HuH-7.5 (cell line): ENCODE results near the gene BTN3A1.
"Not testable (repeated sequence)": the region's sequence is repeated elsewhere in the genome, so short reads cannot be mapped to it uniquely, and the experiment has no call there.

Experiments used
- DNase-seq: peaks from one replicate; pipeline ENCODE4 v3.0.0; 2011; ENCODE audit warnings: low spot score

Gene BTN3A1

GRCh38 chr6:26415036-26415614, 13.1 kb downstream of the BTN3A1 start:
- no peak for DNase-seq

GRCh38 chr6:26415791-26416190, 13.7 kb downstream of the BTN3A1 start:
- no peak for DNase-seq

DNA sequence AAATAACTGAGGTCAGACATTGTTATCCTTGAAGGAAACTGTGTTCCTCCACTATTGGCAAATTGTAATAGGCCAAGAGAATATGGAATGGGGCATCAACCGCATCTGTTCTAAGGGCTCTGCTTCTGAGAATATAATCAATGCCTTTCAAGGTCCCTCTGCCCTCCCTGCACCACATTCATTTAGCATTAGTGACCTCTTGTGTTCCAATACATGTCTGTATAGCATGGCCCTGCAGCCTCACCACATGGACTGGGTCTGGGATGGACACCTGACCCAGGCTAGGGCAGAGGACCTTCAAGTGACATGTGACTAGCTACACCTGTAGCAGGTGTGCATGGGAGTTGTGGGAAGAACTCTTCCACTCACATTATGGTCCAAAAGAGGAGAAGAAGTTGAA, 14.2 kb downstream of the BTN3A1 start:
- DNase-seq: no peak

DNA sequence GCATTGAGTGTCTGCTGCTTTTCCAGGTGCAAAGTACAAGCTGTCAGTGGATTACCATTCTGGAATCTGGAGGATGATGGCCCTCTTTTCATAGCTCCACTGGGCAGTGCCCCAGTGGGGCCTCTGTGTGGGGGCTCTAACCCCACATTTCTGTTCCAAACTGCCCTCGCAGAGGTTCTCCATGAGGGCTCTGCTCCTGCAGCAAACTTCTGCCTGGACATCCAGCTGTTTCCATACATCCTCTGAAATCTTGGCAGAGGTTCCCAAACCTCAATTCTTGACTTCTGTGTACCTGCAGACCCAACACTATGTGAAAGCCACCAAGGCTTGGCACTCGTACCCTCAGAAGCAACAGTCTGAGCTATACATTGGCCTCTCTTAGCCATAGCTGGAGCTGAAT, 16.0 kb downstream of the BTN3A1 start:
- DNase-seq: not testable (repeated sequence)

- DNase-seq: not testable (repeated sequence)
Measured at GRCh38 chr6:26418795-26419194, 16.7 kb downstream of the BTN3A1 start.

GRCh38 chr6:26420688-26421171, 18.7 kb downstream of the BTN3A1 start:
- DNase-seq: peak; percentile 15

DNA sequence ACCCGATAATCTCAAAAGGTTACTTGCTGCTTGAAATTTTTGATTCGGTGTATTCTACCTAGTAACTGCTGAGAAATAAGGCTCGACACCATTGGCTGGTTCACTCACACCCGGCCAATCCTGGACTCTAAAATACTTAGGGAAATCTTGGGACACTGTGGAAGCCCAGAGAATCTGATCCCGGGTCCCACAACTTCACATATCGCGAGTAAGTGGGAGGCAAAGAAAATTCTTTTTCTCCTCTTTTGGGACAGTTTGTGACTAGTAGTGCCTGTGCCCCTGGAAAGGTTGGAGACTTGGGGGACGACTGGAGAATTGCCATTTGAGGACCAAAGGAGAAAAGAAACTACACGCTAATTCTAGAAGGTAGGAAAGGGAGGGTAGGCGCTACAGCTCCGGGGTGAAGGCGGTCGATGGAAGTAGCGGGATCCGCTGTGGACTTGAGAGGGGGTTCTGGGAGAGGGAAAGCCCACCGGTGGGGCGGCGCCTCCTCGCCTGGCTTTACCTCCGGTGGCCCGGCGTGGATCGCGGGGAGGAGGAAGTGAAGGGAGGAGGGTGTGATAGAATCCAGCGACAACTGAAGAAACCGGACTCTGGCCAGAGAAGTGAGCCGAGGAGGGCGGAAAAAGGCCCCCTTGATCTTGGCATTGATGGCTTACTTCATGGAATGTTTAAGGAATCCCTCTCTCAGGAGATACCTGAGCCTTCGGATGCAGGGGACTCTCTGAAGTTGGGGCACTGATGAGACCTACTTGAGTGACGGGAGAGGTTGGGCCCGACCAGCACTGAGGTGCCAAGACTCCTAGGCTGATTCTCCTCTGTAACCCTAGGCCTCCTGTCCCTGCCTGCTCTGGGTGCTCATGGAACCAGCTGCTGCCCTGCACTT, 19.4 kb downstream of the BTN3A1 start:
- peak; percentile 61 for DNase-seq

- no peak for DNase-seq
Measured at GRCh38 chr6:26422329-26422728, 20.3 kb downstream of the BTN3A1 start.

- no peak for DNase-seq
Measured at GRCh38 chr6:26426691-26427450, 24.8 kb downstream of the BTN3A1 start.

DNA sequence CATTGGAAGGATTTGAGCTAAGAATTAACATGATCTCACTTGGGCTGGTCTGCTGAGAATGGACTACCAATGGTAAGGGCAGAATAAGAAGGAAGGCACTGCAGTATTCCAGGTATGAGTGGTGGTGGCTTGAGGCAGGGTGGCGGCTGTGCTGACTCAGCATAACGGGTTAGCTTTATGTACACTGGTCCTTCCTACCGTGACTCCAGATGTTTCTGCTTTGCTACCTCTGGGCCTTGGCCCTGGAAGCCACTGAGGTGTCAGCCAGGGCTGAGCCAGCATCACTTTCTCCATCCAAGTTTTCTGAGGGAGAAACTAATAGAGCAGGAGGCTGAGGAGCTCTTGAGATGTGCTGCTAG, 25.4 kb downstream of the BTN3A1 start:
- no peak for DNase-seq

DNA sequence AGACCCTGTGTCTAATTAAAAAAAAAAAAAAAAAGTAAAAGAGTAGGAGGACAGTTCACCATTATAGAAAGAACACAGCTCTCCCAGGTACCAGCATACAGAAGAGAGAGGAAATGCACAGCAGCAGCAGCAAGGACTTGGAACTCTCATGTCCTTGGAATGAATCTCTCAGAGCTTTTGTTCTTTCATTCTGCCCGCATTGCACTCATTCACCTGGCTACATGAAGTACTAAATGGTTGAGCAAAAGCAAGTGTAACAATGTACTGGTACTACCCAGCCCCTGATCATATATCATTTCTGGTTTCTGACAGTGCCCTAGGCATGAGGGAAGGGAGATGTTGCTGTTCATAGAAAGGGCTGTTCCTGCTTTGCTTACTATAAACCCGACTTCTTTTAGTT, 26.1 kb downstream of the BTN3A1 start:
- DNase-seq: no peak

DNA sequence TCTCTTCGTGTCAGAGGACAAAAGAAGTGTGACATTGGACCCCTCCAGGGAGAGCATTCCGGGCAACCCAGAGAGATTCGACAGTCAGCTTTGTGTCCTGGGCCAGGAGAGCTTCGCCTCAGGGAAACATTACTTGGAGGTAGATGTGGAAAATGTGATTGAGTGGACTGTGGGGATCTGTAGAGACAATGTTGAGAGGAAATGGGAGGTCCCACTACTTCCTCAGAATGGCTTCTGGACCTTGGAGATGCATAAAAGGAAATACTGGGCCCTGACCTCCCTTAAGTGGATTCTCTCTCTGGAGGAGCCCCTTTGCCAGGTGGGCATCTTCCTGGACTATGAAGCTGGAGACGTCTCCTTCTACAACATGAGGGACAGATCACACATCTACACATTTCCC, 28.7 kb downstream of the BTN3A1 start:
- DNase-seq: no peak

DNA sequence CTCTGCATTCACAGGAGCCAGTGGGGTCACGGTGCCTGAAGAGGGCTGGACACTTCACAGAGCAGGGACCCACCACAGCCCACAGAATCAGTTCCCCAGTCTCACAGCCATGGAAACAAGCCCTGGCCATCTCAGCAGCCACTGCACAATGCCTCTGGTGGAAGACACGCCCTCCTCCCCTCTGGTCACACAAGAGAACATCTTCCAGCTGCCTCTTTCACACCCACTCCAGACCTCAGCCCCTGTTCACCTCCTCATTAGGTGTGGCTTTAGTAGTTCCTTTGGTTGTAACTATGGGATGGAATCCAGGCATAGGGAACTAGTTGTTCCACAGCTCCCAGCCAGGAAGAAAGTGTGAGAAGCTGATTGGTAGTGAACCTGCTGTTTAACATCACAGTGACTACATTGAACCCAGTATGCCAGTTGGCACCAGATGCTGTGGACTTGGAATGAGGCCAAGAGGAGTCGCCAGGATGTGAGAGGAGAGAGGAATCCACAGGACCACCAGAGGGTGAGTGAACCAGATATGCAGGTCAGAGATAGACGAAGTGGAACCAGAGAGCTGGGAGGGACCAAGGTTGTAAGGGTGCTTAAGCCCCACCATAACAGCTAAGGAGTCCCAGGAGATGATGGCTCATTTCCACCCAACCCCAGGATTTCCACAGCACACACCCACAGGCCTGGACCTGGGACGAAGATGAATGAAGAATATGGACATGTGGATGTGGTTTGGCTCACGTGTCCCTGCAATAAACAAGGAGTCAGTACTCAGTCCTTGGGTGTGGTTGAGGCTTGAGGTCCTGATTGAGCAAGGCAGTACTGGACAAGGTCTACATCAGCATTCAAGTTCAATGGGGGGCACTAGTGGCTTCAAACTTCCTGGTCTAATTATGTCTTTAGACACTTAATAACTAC, 29.4 kb downstream of the BTN3A1 start:
- DNase-seq: no peak

DNA sequence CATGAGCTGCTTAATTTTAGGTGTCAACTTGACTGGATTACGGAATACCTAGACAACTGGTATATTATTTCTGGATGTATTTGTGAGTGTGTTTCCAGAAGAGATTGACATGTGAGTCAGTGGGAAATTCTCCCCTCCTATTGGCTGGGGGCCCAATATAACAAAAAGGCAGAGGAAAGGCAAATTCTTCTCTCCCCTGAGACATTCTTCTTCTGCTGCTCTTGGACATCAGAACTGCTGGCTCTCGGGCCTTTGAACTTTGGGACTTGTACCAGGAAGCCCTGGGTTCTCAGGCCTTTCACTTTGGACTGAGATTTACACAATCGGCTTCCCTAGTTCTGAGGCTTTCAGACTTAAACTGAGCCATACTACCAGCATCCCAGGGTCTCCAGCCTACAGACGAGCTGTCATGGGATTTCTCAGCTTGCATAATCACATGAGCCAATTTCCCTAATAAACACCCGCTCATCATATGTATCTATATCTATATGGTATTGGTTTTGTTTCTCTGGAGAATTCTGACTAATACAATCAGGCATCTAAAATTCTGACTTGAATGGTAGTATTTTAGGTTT, 30.6 kb downstream of the BTN3A1 start:
- no peak for DNase-seq

DNA sequence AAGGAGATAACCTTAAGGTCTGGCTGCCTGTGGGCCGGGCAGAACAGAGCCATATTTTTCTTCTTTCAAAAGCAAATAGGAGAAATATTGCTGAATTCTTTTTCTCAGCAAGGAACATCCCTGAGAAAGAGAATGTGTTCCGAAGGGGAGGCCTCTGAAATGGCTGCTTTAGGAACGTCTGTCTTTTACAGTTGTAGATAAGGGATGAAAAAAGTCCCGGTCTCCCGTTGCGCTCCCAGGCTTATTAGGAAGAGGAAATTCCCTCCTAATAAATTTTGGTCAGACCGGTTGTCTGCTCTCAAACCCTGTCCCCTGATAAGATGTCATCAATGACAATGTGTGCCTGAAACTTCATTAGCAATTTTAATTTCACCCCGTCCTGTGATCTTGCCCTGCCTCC, 31.6 kb downstream of the BTN3A1 start:
- not testable (repeated sequence) for DNase-seq

DNA sequence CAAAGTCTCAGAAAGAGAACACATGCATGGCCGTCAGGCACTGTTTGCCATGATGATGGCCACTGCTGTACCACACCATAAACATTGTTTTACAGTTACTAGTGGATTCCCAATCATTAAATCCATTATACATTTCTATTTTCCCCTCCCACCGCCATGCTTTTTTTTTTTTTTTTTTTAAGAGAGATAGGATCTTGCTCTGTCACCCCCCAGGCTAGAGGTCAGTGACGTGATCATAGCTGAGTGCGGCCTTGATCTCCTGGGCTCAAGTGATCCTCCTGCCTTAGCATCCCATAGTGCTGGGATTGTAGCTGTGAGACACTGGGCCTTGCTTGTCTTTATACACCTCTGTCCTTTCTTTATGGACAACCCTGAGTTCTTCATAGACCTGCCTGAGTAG, 33.9 kb downstream of the BTN3A1 start:
- DNase-seq: no peak

- no peak for DNase-seq
Measured at GRCh38 chr6:26437550-26437949, 35.5 kb downstream of the BTN3A1 start.

DNA sequence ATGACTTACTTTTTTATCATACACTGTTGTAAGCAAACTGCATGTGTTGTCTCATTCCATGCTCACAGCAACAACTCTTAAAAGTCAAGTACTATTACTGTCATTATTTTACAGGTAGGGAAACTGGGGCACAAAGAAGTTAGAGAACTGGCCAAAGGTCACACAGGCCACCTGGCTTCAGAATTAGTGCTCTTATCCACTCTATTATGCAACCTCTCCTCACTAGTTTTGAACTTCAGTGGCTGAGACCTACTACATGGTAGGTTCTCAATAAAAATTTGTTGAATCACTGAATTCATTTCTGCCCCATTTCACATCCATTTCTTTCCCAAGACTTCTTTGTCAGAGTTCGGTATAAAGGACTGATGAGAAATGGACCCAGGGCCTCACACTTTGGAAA, 35.9 kb downstream of the BTN3A1 start:
- no peak for DNase-seq

DNA sequence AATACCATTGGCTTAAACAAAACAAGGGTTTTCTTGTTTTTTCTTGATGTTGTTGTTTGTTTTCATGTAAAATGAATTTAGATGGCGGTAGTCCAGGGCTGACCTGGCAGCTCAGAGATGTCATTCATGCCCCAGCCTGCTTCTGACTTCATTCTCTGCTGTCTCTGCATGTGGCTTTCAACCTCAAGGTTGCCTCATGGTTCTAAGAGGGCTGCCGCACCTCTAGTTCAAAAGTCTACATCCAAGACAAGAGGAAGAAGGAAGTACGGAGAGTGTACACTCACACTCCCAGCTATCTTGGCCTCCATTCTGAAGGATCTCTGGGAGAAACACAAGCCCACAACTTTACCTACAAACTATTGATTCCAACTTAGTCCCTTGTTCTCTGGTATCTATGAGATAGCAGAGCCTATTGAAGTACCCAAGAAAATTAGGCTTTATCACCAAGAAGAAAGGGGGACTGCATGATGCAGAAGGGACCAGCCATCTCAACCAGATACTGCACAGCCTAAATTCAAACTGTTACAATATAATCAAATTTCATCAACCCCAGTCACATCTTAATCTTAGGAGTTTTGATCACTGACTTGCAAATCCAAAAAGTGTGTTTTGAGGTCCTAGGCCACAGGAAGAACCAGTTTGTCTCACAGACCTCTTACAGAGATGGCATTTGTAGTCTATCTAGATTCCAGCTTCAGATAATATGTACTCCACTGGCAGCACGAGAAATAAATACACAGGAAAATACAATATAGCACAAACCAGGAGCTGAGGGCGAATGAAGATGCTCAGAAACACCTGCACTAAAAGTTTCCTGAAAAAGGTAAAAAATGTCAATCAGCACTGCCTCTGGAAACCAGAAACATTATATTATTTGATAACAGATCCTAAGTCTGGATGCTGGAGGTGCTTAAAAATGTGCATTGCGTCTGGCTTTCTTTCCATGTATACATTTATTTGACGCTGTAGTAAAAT, 37.4 kb downstream of the BTN3A1 start:
- DNase-seq: no peak

- DNase-seq: no peak
Measured at GRCh38 chr6:26440977-26441358, 38.9 kb downstream of the BTN3A1 start.
